SK-MEL-5 (cell line): ENCODE data around the gene METRN. TPM values are rescaled to one million over a fixed set of nuclear protein-coding genes. Genes with fewer than 3 reads are reported as not detected.
A peak's percentile ranks its signal among the peaks of the same experiment; 100 is the strongest.

Experiments
- DNase-seq: peaks from one replicate; pipeline ENCODE4 v3.0.0-alpha.2; 2016; ENCODE audit warnings: low read depth, low spot score
- in situ Hi-C: cut with HindIII; loops from 2 replicates; pipeline ENCODE4 v1.10.0; 2016; ENCODE audit warnings: low sequenced_read_pairs, high pct_unique_total_duplicates, low pct_unique_long_range_greater_than_20kb
- total RNA-seq: library from RNA; depleted of rRNA; stranded (reverse); fragments of >200 nt; shearing (Covaris generic); gene quantifications from 2 replicates; pipeline ENCODE4 v1.2.3, GENCODE V29; 2014

The METRN gene
- total RNA-seq, 1 experiment from 2014 or later = 133 TPM

- in situ Hi-C loops = no loop called here
- peak; percentile 69 for DNase-seq
These were observed 1.3 kb downstream of the METRN start for GRCh38 chr16:716200-716568.

GRCh38 chr16:716768-717325 is 1.9 kb downstream of the METRN start:
- DNase-seq = no peak
- in situ Hi-C loops = no loop called here

GRCh38 chr16:717450-718245 is 2.7 kb downstream of the METRN start:
- DNase-seq = no peak
- in situ Hi-C loops = no loop called here

GRCh38 chr16:718389-718788 is 3.5 kb downstream of the METRN start:
- DNase-seq = no peak
- in situ Hi-C loops = no loop called here

GRCh38 chr16:718922-719321 is 4.0 kb downstream of the METRN start:
- in situ Hi-C loops = no loop called here
- DNase-seq = no peak

- DNase-seq = peak; percentile 59
- in situ Hi-C loops = no loop called here
These were observed 5.0 kb downstream of the METRN start for GRCh38 chr16:719815-720446.

- in situ Hi-C loops = no loop called here
- peak; percentile 77 for DNase-seq
These were observed 5.6 kb downstream of the METRN start for GRCh38 chr16:720447-720989.

GRCh38 chr16:720990-721764 is 6.3 kb downstream of the METRN start, which contains the start of gene ANTKMT:
TSS of gene ANTKMT (plus strand) at chr16:721146. CDS start at chr16:721275, 129 bp downstream.
- in situ Hi-C loops = no loop called here
- peak; percentile 79 for DNase-seq

- DNase-seq = no peak
- in situ Hi-C loops = no loop called here
These were observed 7.0 kb downstream of the METRN start for GRCh38 chr16:721765-722540.

- in situ Hi-C loops = no loop called here
- DNase-seq = no peak
These were observed 8.1 kb downstream of the METRN start for GRCh38 chr16:722835-723633.

- no peak for DNase-seq
- in situ Hi-C loops = no loop called here
These were observed 8.8 kb downstream of the METRN start for GRCh38 chr16:723695-724094.

GRCh38 chr16:724188-725040 is 9.5 kb downstream of the METRN start:
- no peak for DNase-seq
- in situ Hi-C loops = no loop called here

GRCh38 chr16:725041-725376 is 10.1 kb downstream of the METRN start:
- in situ Hi-C loops = no loop called here
- DNase-seq = no peak

- in situ Hi-C loops = no loop called here
- DNase-seq = no peak
These were observed 10.7 kb downstream of the METRN start for GRCh38 chr16:725463-726187.

GRCh38 chr16:726188-726437 is 11.2 kb downstream of the METRN start:
- DNase-seq = no peak
- in situ Hi-C loops = no loop called here
